Right ventricle myocardium superior (tissue), 1 donor: ENCODE measurements around the gene C1QA. TPM values are rescaled to one million over a fixed set of nuclear protein-coding genes. Genes with fewer than 3 reads are reported as not detected.

Experiments
- ATAC-seq: fragments of 200-7000 bp; cut with Tn5 transposase; one replicate; pipeline ENCODE4 v1.9.1; 2020; ENCODE audit warnings: mild to moderate bottlenecking; ENCODE audit not compliant: poor library complexity
- DNase-seq: peaks from one replicate; pipeline ENCODE4 v3.0.0-alpha.2; 2020
- intact Hi-C: fragments of 100-400 bp; cut with DNase I; formaldehyde crosslinking; loops from one replicate; pipeline ENCODE4 v1.11.2; 2022
- long read RNA-seq: library from polyadenylated mRNA; unstranded; transcript quantifications from one replicate; pipeline ENCODE4 v2.0.0, GENCODE V29; 2021
- total RNA-seq: library from RNA; stranded (reverse); fragmentation: NEBNext Ultra II Directional; extraction: Animal tissue kit (Norgen Biotek cat#: 25700); gene quantifications from one replicate; pipeline ENCODE4 v1.2.1, GENCODE V29; 2021
- donor health status: DM: no; HTN: yes; CAD: no; lungs with severe emphysema.

Gene C1QA, protein sequence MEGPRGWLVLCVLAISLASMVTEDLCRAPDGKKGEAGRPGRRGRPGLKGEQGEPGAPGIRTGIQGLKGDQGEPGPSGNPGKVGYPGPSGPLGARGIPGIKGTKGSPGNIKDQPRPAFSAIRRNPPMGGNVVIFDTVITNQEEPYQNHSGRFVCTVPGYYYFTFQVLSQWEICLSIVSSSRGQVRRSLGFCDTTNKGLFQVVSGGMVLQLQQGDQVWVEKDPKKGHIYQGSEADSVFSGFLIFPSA
- total RNA-seq: 105 TPM
- long read RNA-seq, transcript C1QA-201 (3 exons, 1,143 nt): major isoform, 43 of 53 reads
- long read RNA-seq, partial matches to known transcripts: 6 of 53 reads
- long read RNA-seq, other reads (novel, unspliced or antisense): 2 of 53 reads

GRCh38 chr1:22636353-22636752 lies at the start of gene C1QA:
C1QA (plus strand) TSS chr1:22636628; CDS start chr1:22637617, 989 bp downstream.
- DNase-seq (peak; percentile 83), ATAC-seq (peak; percentile 66)
- intact Hi-C loops: no loop called here

DNA sequence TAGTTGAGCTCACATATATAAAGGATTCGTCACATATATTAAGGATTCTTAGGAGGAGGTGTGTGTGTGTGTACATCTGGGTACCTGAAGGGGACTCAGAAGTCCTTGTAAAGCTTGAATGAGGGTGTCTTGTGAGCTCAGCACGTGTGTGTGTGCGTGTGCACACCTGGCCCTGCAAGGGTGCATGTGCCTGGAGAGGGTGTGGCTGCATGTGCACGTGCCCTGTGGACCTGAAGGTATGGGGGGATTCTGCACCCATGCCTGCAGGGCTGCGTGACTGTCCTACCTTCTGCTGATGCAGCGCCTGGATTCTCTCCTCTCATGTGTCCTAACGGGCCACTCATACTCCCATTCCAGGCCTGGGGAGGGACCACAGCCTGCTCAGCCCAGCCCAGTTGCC lies 49.2 kb upstream of the C1QA start:
- DNase-seq: no peak
- intact Hi-C loops: no loop called here
- ATAC-seq: no peak

DNA sequence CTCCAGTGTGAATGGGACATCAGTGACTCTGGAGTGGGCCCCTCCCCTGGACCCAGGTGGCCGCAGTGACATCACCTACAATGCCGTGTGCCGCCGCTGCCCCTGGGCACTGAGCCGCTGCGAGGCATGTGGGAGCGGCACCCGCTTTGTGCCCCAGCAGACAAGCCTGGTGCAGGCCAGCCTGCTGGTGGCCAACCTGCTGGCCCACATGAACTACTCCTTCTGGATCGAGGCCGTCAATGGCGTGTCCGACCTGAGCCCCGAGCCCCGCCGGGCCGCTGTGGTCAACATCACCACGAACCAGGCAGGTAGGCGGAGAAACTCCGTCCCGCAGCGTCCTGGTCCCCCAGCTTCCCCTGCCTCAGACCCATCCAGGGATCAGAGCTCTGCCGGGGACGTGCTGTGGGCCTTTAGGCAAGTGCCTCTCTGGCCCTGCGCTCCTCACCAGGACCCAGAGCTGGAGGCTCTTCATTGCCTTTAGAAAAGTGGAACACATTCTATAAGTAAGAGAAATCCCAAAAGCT lies 47.5 kb upstream of the C1QA start:
- ATAC-seq (no peak), DNase-seq (no peak)
- intact Hi-C loops: no loop called here

DNA sequence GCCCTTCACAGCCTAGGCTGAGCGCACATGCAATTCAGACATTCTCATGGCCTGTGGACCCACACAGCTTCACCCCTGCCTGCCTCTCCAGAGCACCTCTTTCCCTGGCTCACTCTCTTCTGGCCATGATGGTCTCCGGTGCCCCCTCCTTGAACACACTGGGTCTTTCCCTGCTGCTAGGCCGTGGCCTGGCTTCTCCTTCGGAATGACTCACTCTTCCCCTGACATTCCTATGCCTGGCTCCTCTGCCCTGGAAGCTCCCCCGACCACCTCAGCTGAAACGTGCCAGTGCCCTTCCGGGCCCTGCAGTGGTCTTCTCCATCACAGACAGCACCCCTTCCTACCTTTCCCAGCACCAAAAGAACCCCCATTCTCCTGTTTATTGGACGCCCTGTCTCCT lies 44.9 kb upstream of the C1QA start:
- DNase-seq (no peak), ATAC-seq (no peak)
- intact Hi-C loops: no loop called here

DNA sequence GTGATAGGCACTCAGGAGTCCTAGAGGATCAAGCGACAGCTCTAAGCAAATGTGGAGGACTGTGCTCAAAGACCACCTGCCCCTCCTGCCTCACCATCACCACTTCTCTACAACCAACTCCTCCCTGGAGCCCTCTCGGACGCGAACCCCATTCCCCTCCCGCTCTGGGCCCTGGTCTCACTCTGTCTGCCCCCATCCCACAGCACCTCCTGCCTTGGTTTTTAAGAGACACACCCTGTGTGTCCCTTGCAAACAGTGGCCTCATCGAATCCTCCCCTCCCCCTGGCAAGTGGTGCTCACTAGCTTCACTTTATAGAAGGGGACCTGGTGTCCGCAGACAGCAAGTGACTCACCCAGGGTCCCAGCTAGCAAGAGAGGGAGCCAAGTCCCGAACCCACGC lies 44.4 kb upstream of the C1QA start:
- intact Hi-C loops: no loop called here
- DNase-seq: no peak

DNA sequence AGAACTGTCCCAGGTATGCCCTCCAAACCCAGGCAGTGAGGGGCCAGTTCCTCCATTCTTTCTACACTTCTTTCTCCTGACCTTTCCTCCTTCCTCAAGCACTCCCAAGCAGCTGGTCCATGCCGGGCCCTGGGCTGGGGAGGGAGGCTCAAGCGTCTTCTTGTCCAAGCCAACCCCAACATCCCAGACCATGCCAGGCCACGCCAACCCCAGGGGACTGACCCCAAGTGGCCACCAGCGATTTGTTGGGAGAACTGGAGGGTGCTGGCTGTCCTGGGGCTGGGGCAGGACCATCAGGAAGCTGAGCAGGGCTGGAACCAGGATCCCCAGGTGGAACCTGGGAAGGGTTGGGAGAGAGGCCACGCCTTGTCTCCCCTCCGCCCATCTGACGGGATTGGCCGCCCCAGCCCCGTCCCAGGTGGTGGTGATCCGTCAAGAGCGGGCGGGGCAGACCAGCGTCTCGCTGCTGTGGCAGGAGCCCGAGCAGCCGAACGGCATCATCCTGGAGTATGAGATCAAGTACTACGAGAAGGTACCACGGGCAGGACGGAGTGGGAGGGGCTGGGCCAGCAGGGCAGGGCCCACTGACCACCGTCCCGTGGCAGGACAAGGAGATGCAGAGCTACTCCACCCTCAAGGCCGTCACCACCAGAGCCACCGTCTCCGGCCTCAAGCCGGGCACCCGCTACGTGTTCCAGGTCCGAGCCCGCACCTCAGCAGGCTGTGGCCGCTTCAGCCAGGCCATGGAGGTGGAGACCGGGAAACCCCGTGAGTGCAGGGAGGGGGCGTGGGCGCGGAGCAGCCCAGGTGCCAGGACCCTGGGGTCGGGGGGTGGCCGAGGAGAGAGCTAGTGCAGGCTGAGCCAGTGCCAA lies 43.3 kb upstream of the C1QA start:
- ATAC-seq: no peak
- intact Hi-C loops: no loop called here
- no peak for DNase-seq

More for the DNA sequence above, 44.4 kb upstream of the C1QA start:
- no peak for ATAC-seq

DNA sequence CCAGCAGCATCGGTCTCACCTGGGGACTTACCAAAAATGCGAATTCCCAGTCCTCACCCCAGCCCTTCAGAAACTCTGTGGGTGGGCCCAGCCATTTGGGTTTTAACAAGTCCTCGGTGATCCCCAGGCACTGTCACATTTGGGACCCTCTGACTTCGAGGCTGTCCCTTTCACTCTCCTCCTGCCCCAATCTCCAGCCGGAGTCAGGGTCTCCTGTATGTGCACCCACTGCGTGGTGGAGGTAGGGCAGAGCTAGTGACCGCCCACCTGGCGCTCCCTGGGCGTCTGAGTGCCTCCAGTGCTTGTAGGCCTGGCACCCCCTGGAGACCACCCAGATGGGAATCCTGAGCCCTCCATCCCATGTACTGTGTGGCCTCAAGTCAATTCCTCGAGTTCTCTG lies 42.0 kb upstream of the C1QA start:
- DNase-seq (no peak), ATAC-seq (no peak)
- intact Hi-C loops: no loop called here

DNA sequence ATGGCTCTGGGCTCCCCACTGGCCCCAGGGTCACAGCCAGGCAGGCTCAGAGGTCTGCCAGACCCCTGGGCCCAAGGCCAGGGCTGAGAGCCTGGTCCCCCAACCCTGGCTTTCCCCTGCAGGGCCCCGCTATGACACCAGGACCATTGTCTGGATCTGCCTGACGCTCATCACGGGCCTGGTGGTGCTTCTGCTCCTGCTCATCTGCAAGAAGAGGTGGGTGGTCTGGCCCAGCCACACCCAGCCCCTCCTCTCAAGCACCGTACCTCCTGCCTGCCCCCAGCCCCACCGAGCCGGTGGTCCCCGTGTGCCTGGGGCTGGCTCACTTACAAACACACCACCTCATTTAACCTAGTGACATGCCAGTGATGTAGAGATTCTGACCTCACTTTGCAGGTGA lies 41.3 kb upstream of the C1QA start:
- ATAC-seq: no peak
- no peak for DNase-seq
- intact Hi-C loops: no loop called here

- no peak for DNase-seq
- no peak for ATAC-seq
- intact Hi-C loops: no loop called here
Observed at GRCh38 chr1:22597301-22597965, 39.0 kb upstream of the C1QA start.

DNA sequence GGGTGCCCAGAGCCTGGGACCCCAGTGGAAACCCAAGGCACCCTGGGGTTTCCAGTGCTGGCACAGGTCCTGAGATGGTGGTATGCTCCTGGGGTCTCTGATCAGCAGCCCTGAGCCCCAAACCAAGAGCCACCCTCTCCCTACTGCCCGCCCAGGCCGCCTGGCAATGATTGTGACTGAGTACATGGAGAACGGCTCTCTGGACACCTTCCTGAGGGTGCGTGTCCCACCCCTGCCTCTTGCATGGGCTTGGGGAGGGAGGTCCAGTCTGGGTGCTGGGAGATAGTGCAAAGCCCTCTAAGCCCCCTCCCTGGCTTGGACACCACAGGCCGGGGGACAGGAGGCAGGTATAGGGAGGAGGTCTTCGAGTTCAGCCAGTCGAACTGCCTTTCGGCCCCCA lies 38.4 kb upstream of the C1QA start:
- intact Hi-C loops: no loop called here
- no peak for ATAC-seq
- DNase-seq: no peak

DNA sequence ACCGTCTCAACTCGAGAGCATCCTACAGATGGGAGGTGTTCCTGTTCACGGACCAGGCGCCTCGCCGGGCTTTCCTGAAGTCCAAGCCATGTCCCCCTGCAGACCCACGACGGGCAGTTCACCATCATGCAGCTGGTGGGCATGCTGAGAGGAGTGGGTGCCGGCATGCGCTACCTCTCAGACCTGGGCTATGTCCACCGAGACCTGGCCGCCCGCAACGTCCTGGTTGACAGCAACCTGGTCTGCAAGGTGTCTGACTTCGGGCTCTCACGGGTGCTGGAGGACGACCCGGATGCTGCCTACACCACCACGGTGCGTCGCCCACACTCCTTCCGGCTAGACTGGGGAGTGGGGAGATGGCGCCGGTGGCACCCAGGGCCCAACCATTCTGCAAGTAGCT lies 37.7 kb upstream of the C1QA start:
- ATAC-seq (no peak), DNase-seq (no peak)
- intact Hi-C loops: no loop called here

DNA sequence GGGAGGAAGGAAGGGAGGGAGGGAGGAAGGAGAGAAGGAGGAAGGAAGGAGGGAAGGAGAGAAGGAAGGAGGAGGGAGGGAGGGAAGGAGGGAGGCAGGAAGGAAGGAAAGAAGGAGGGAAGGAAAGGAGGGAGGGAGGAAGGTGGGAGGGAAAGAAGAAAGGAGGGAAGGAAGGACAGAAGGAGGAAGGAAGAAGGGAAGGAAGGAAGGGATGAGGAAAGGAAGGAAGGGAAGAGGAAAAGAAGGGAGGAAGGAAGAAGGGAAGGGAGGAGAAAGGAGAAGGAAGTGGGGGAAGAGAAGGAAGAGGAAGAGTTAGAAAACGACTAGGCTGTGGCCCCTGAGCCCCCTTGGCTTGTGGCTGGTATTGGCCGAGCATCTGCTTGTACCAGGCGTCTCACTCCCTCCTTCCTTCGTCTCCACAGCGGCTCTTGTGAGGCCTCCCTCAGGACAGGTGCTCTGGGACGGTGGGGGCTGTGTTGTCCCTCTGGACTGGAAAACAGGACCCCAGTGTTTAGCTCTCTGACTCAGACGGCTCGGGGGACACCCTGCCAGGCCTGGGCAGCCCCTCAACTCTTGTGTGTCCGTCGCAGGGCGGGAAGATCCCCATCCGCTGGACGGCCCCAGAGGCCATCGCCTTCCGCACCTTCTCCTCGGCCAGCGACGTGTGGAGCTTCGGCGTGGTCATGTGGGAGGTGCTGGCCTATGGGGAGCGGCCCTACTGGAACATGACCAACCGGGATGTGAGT lies 36.2 kb upstream of the C1QA start:
- no peak for ATAC-seq
- intact Hi-C loops: no loop called here
- no peak for DNase-seq

- intact Hi-C loops: no loop called here
- DNase-seq: no peak
- no peak for ATAC-seq
Observed at GRCh38 chr1:22600817-22601605, 35.4 kb upstream of the C1QA start.

GRCh38 chr1:22601610-22602009 lies 34.8 kb upstream of the C1QA start:
- intact Hi-C loops: no loop called here
- ATAC-seq (no peak), DNase-seq (no peak)

DNA sequence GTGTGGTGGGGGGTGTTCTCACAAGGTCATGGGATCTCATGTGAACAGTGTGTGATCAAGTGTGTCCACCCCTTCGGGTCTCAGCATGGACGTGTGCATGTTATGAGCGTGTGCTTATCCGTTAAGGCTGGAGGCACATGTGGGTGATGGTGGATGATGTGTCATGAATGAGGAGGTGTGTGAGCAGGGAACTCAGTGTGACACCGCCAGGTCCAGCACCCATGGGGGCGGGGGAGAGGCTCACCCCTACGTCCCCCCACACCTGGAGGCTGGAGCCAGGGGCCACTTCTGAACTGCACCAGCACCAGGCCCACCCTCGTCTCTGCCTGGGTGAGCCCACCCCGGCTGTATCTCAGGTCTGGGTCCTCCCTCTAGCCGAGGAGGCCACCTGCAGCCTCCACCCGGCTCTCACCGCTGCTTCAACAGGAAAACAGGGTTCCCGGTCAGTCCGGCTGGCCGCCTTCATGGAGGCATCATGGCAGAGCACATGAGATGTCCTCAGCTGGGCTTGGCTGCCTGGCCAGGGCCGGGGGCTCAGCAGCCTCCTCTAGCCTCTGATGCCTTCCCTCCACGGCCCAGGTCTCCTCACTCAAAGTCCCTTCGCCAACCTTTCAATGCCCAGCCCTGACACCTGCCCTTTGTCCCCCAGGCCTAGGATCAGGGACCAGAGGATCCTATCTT lies 34.2 kb upstream of the C1QA start:
- intact Hi-C loops: no loop called here
- ATAC-seq (no peak), DNase-seq (no peak)

GRCh38 chr1:22606161-22606560 lies 30.3 kb upstream of the C1QA start:
- no peak for ATAC-seq
- intact Hi-C loops: no loop called here
- no peak for DNase-seq

- intact Hi-C loops: no loop called here
- DNase-seq: no peak
Observed at GRCh38 chr1:22607154-22607553, 29.3 kb upstream of the C1QA start.

More at GRCh38 chr1:22607154-22607553, 29.3 kb upstream of the C1QA start:
- ATAC-seq: no peak
